Prostate gland (tissue), 2 donors: ENCODE measurements around the gene ZFAND2B. TPM values are rescaled to one million over a fixed set of nuclear protein-coding genes. Genes with fewer than 3 reads are reported as not detected.

ENCODE experiments used
- DNase-seq: peaks from one replicate; pipeline ENCODE4 v3.0.0-alpha.2; 2019; ENCODE audit warnings: low spot score
- H3K27ac ChIP-seq, 2 donors: fragments of 200-600 bp; sonication (generic); 2 replicates each; pipeline ENCODE4 v1.5.1; 2017 to 2019
- H3K27me3 ChIP-seq: fragments of 200-600 bp; sonication (generic); replicated peaks from 2 replicates; pipeline ENCODE4 v1.5.1; 2019; ENCODE audit not compliant: insufficient read depth
- H3K36me3 ChIP-seq, 2 donors: fragments of 200-600 bp; sonication (generic); 1 replicate in 1 of 2; 2 replicates in 1 of 2; pipeline versions ENCODE4 v1.5.1 to v1.8.1; 2017 to 2019
- H3K4me1 ChIP-seq: fragments of 200-600 bp; sonication (generic); replicated peaks from 2 replicates; pipeline ENCODE4 v1.5.1; 2019
- H3K4me3 ChIP-seq, 2 donors: fragments of 200-600 bp; sonication (generic); 2 replicates each; pipeline ENCODE4 v1.5.1; 2017 to 2019
- H3K9me3 ChIP-seq: fragments of 200-600 bp; sonication (generic); 2 replicates; pipeline ENCODE4 v1.5.1; 2017
- CTCF ChIP-seq, 4 experiments: fragments of 200-600 bp in 2 of 4; fragments of 450-650 bp in 2 of 4; sonication (generic) in 2 of 4; IDR thresholded peaks; 1 replicate in 3 of 4; 2 replicates in 1 of 4; pipeline ENCODE4 v1.5.1; 2016 to 2019; ENCODE audit warnings: antibody characterized with exemption in 4 of 4, mild to moderate bottlenecking in 2 of 4, moderate library complexity in 2 of 4
- POLR2A ChIP-seq: fragments of 450-650 bp; IDR thresholded peaks from one replicate; pipeline ENCODE4 v1.6.1; 2016; ENCODE audit warnings: antibody characterized with exemption, mild to moderate bottlenecking
- POLR2AphosphoS5 ChIP-seq: sonication (generic); formaldehyde crosslinking; IDR thresholded peaks from one replicate; pipeline ENCODE4 v1.6.1; 2017; ENCODE audit warnings: antibody characterized with exemption
- WGBS: methylation state at CpG from one replicate; pipeline ENCODE4 v1.1.5; 2018; 5-methylcytosine and 5-hydroxymethylcytosine counted together
- intact Hi-C: fragments of 100-400 bp; cut with DNase I; formaldehyde crosslinking; loops from one replicate; pipeline ENCODE4 v1.14.2; 2022
- total RNA-seq, 2 donors: library from RNA; depleted of rRNA; stranded (reverse); fragments of >200 nt; gene quantifications; one replicate each; pipeline ENCODE4 v1.1.0, GENCODE V29; 2016

ZFAND2B gene
- total RNA-seq, 2 donors from 2014 or later: 49.0 to 57.2 TPM

GRCh38 chr2:219223831-219224610, 17.4 kb downstream of the ZFAND2B start:
- WGBS: 90% methylated on average over 31 of the region's 31 CpGs
- Histone ChIP-seq H3K27ac (no peak overlapping the region), H3K27me3 (no peaks in the 10 kb centered on the region), H3K36me3 (peaks cover 26 to 32% of the 10 kb centered on the region in 2 donors), H3K4me1 (peaks cover 11% of the 10 kb centered on the region), H3K9me3 (no peaks in the 10 kb centered on the region), H3K4me3 (no peak overlapping the region)
- intact Hi-C loops: no loop called here
- TF ChIP-seq POLR2AphosphoS5: no peak
- no peak for TF ChIP-seq CTCF (IDR thresholded peaks at IDR 0.05)
- TF ChIP-seq POLR2A: no peak
- DNase-seq: no peak

- no peaks in the 10 kb centered on the region for H3K9me3 ChIP-seq
- H3K4me1 ChIP-seq: peaks cover 3% of the 10 kb centered on the region
- H3K36me3 ChIP-seq: peaks cover 26 to 32% of the 10 kb centered on the region in 2 donors
- no peaks in the 10 kb centered on the region for H3K27me3 ChIP-seq
- intact Hi-C loops: no loop called here
- no peak for DNase-seq
- no peak overlapping the region for H3K27ac ChIP-seq
- H3K4me3 ChIP-seq: no peak overlapping the region
- TF ChIP-seq POLR2AphosphoS5: no peak
- no peak for TF ChIP-seq CTCF (IDR thresholded peaks at IDR 0.05)
- TF ChIP-seq POLR2A: no peak
- 93% methylated on average over 3 of the region's 3 CpGs for WGBS
These were observed 18.8 kb downstream of the ZFAND2B start for GRCh38 chr2:219225350-219225749.

GRCh38 chr2:219228041-219228910, 21.7 kb downstream of the ZFAND2B start:
- no peak for DNase-seq
- H3K36me3 ChIP-seq: peaks cover 10 to 23% of the 10 kb centered on the region in 2 donors
- peak overlapping the region; percentile 67 to 91 for H3K4me3 ChIP-seq
- WGBS: 44% methylated on average over 7 of the region's 7 CpGs
- TF ChIP-seq POLR2AphosphoS5 (no peak), CTCF (IDR thresholded peaks at IDR 0.05) (no peak), POLR2A (no peak)
- H3K4me1 ChIP-seq: peaks cover 3% of the 10 kb centered on the region
- H3K27ac ChIP-seq: peak overlapping the region; percentile 95 to 96
- H3K27me3 ChIP-seq: no peaks in the 10 kb centered on the region
- intact Hi-C loops: no loop called here
- no peaks in the 10 kb centered on the region for H3K9me3 ChIP-seq

GRCh38 chr2:219228911-219229304, 22.3 kb downstream of the ZFAND2B start:
- peak overlapping the region; percentile 95 to 96 for H3K27ac ChIP-seq
- no peaks in the 10 kb centered on the region for H3K9me3 ChIP-seq
- TF ChIP-seq POLR2AphosphoS5 (no peak), POLR2A (no peak), CTCF (IDR thresholded peaks at IDR 0.05) (no peak)
- 8% methylated on average over 3 of the region's 19 CpGs for WGBS
- H3K4me3 ChIP-seq: peak overlapping the region; percentile 67 to 91
- peaks cover 3% of the 10 kb centered on the region for H3K4me1 ChIP-seq
- intact Hi-C loops: no loop called here
- no peaks in the 10 kb centered on the region for H3K27me3 ChIP-seq
- DNase-seq: no peak
- H3K36me3 ChIP-seq: peaks cover 15 to 21% of the 10 kb centered on the region in 2 donors
